ENCODE results near the gene DEPDC5. TPM values are rescaled to one million over a fixed set of nuclear protein-coding genes. Genes with fewer than 3 reads are reported as not detected.

The DEPDC5 gene
- total and polyA plus RNA-seq, 9 of the 15 experiments (the other 6 are each of a cell fraction or from before 2014, with no cell fraction given) = 2.3 to 12.3 (median 10.7) TPM

DNA sequence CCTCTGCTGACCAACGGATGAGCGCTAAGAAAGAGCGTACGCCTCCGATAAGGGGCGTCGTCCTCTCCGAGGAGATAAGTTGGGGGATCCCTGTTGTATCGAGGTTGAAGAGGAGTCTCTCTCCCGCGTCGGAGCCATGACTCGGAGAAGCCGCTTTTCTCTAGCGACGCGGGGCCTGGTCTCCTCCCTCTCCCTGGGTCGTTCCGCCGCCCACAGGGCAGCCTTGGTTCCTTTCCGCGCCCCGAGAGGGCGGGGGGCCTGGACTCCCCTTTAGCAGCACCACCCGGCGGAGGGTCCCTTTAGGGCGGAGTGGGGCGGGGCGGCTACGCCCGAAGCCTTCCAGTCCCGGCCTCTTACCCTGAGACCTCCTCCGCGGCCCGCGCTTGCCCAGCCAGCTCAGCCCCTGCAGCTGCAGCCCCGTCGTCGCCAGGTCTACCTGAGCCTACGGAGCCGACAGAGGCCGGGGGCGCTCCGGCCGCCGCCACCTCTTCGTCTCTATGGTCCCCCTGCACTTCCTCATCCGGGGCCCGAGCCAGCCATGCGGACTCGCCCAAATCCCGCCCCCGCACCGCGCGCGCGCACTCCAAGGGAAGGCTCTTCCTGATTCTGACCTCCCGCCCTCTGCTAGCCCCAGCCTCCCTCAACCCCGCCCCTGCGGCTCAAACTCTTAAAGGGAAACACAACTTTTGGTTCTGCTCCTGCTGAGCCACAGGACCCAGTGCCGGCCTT lies 4.0 kb upstream of the DEPDC5 start, which contains the start of gene PRR14L (continued):
- TF ChIP-seq CBX2 (IDR thresholded peaks at IDR 0.05; ENCODE audit: insufficient read depth, low read length, poor library complexity, severe bottlenecking) (no peak), ZNF436 (CRISPR knock-in tag; IDR thresholded peaks at IDR 0.05) (no peak), ZNF583 (CRISPR knock-in tag; IDR thresholded peaks at IDR 0.05) (no peak), ZKSCAN1 (IDR thresholded peaks at IDR 0.05; ENCODE audit: low read depth, low read length) (no peak), TFAM (CRISPR knock-in tag; conservative IDR thresholded peaks at IDR 0.05) (no peak), MEF2A (IDR thresholded peaks at IDR 0.05; ENCODE audit: control insufficient read depth, low read depth, low read length) (no peak), ZNF785 (CRISPR knock-in tag; IDR thresholded peaks at IDR 0.05) (no peak), ZNF507 (tag; conservative IDR thresholded peaks at IDR 0.05) (no peak), ZNF280A (IDR thresholded peaks at IDR 0.05; ENCODE audit: low read depth, partially characterized antibody) (no peak), ASH1L (IDR thresholded peaks at IDR 0.05; ENCODE audit: borderline replicate concordance, low read depth, partially characterized antibody) (no peak), FOXJ2 (tag; IDR thresholded peaks at IDR 0.05) (no peak), RFX1 (IDR thresholded peaks at IDR 0.05) (no peak), MTA2 (IDR thresholded peaks at IDR 0.05; ENCODE audit: low read depth) (no peak), RBM15 (IDR thresholded peaks at IDR 0.05; ENCODE audit: insufficient read depth, low read length) (no peak), FOXP1 (CRISPR knock-in tag; IDR thresholded peaks at IDR 0.05) (no peak), TCF7L2 (IDR thresholded peaks at IDR 0.05; ENCODE audit: low read depth, low read length) (no peak), NEUROD1 (IDR thresholded peaks at IDR 0.05; ENCODE audit: borderline replicate concordance, low read depth, low read length, partially characterized antibody) (peak; percentile 83), ZFP30 (CRISPR knock-in tag; IDR thresholded peaks at IDR 0.05; ENCODE audit: borderline replicate concordance) (no peak), OTX1 (CRISPR knock-in tag; IDR thresholded peaks at IDR 0.05) (no peak), ATF7 (IDR thresholded peaks at IDR 0.05) (peak; percentile 67), ZNF12 (CRISPR knock-in tag; IDR thresholded peaks at IDR 0.05) (no peak), NONO (IDR thresholded peaks at IDR 0.05; ENCODE audit: low read depth in 2 of 2, low read length in 1 of 2) (peak in 1 of 2 experiments; percentile 76; a peak in 2 of 4 replicates), SAFB2 (IDR thresholded peaks at IDR 0.05; ENCODE audit: borderline replicate concordance, low read depth, low read length, severe bottlenecking) (no peak), CBFB (CRISPR knock-in tag; IDR thresholded peaks at IDR 0.05) (no peak)
- TF ChIP-seq, protein P1, sequence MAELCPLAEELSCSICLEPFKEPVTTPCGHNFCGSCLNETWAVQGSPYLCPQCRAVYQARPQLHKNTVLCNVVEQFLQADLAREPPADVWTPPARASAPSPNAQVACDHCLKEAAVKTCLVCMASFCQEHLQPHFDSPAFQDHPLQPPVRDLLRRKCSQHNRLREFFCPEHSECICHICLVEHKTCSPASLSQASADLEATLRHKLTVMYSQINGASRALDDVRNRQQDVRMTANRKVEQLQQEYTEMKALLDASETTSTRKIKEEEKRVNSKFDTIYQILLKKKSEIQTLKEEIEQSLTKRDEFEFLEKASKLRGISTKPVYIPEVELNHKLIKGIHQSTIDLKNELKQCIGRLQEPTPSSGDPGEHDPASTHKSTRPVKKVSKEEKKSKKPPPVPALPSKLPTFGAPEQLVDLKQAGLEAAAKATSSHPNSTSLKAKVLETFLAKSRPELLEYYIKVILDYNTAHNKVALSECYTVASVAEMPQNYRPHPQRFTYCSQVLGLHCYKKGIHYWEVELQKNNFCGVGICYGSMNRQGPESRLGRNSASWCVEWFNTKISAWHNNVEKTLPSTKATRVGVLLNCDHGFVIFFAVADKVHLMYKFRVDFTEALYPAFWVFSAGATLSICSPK (IDR thresholded peaks at IDR 0.05; ENCODE audit: borderline replicate concordance) = no peak
- TF ChIP-seq, protein P2, sequence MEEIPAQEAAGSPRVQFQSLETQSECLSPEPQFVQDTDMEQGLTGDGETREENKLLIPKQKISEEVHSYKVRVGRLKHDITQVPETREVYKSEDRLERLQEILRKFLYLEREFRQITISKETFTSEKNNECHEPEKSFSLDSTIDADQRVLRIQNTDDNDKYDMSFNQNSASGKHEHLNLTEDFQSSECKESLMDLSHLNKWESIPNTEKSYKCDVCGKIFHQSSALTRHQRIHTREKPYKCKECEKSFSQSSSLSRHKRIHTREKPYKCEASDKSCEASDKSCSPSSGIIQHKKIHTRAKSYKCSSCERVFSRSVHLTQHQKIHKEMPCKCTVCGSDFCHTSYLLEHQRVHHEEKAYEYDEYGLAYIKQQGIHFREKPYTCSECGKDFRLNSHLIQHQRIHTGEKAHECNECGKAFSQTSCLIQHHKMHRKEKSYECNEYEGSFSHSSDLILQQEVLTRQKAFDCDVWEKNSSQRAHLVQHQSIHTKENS (CRISPR knock-in tag; IDR thresholded peaks at IDR 0.05) = no peak

Data from K562 (cell line).